HL-60 (cell line): ENCODE measurements around the gene ERLEC1.
"Not testable (repeated sequence)": the region's sequence is repeated elsewhere in the genome, so short reads cannot be mapped to it uniquely, and the experiment has no call there.

Experiments
- DNase-seq, 2 experiments: peaks; one replicate each; pipeline ENCODE4 v3.0.0-alpha.2; 2010 to 2020; ENCODE audit warnings: low read depth in 1 of 2, low spot score in 1 of 2
- H3K27ac ChIP-seq: fragments of 250-450 bp; sonication (Bioruptor Pico); replicated peaks from 2 replicates; pipeline ENCODE4 v1.5.1; 2020; ENCODE audit warnings: mild to moderate bottlenecking, moderate library complexity
- H3K27me3 ChIP-seq: fragments of 250-450 bp; sonication (Bioruptor Pico); 2 replicates; pipeline ENCODE4 v1.5.1; 2021; ENCODE audit warnings: mild to moderate bottlenecking, moderate library complexity; ENCODE audit not compliant: insufficient read depth, poor library complexity, severe bottlenecking
- H3K4me3 ChIP-seq: replicated peaks from 2 replicates; pipeline ENCODE4 v1.5.1; 2011; ENCODE audit warnings: mild to moderate bottlenecking, control low read depth, low read length; ENCODE audit not compliant: insufficient read depth
- CTCF ChIP-seq: IDR thresholded peaks from one replicate; pipeline ENCODE4 v1.5.1; 2011; ENCODE audit warnings: low read length, control low read depth, inconsistent platforms; ENCODE audit not compliant: insufficient read depth
- GABPA ChIP-seq: IDR thresholded peaks from 2 replicates; pipeline ENCODE4 v1.6.1; 2012; ENCODE audit warnings: low read depth
- POLR2AphosphoS5 ChIP-seq: IDR thresholded peaks from 2 replicates; pipeline ENCODE4 v1.6.1; 2012; ENCODE audit warnings: low read depth
- REST ChIP-seq: IDR thresholded peaks from 2 replicates; pipeline ENCODE4 v1.6.1; 2012; ENCODE audit warnings: low read depth; ENCODE audit not compliant: insufficient replicate concordance
- SPI1 ChIP-seq: IDR thresholded peaks from 2 replicates; pipeline ENCODE4 v1.6.1; 2012; ENCODE audit warnings: low read depth, mild to moderate bottlenecking, borderline replicate concordance

The ERLEC1 gene

GRCh38 chr2:53828331-53828730 is 41.5 kb downstream of the ERLEC1 start:
- Histone ChIP-seq H3K27ac (no peak overlapping the region), H3K4me3 (no peak overlapping the region), H3K27me3 (no peaks in the 10 kb centered on the region)
- DNase-seq = no peak
- TF ChIP-seq REST (no peak), POLR2AphosphoS5 (no peak), SPI1 (no peak), CTCF (no peak), GABPA (no peak)

GRCh38 chr2:53829273-53829979 is 42.6 kb downstream of the ERLEC1 start:
- Histone ChIP-seq H3K27ac (no peak overlapping the region), H3K4me3 (no peak overlapping the region)
- DNase-seq = no peak

GRCh38 chr2:53829980-53830290 is 43.1 kb downstream of the ERLEC1 start:
- H3K27ac ChIP-seq, DNase-seq, H3K4me3 ChIP-seq, H3K27me3 ChIP-seq: not testable (repeated sequence)

More at GRCh38 chr2:53829273-53829979, 42.6 kb downstream of the ERLEC1 start:
- no peaks in the 10 kb centered on the region for H3K27me3 ChIP-seq
- TF ChIP-seq REST = no peak
- TF ChIP-seq GABPA = no peak
- TF ChIP-seq CTCF = no peak
- TF ChIP-seq POLR2AphosphoS5 = no peak
- no peak for TF ChIP-seq SPI1

GRCh38 chr2:53840580-53840979 is 53.7 kb downstream of the ERLEC1 start:
- no peak for DNase-seq
- TF ChIP-seq GABPA = no peak
- no peak for TF ChIP-seq SPI1
- TF ChIP-seq POLR2AphosphoS5 = no peak
- no peak for TF ChIP-seq REST
- no peak for TF ChIP-seq CTCF
- Histone ChIP-seq H3K27me3 (no peaks in the 10 kb centered on the region), H3K4me3 (no peak overlapping the region), H3K27ac (no peak overlapping the region)

- not testable (repeated sequence) for H3K27me3 ChIP-seq, H3K4me3 ChIP-seq, DNase-seq, H3K27ac ChIP-seq
Observed at GRCh38 chr2:53841651-53842050, 54.8 kb downstream of the ERLEC1 start.
